Right renal cortex interstitium (tissue), 3 donors: ENCODE measurements around the gene LYG1. TPM values are rescaled to one million over a fixed set of nuclear protein-coding genes. Genes with fewer than 3 reads are reported as not detected.
"Not testable (repeated sequence)": the region's sequence is repeated elsewhere in the genome, so short reads cannot be mapped to it uniquely, and the experiment has no call there.

Experiments used
- DNase-seq, 3 donors: peaks; one replicate each; pipeline ENCODE4 v3.0.0-alpha.2; 2013; ENCODE audit warnings: low read depth in 3 of 3, low spot score in 2 of 3
- polyA plus RNA-seq, 3 donors: library from polyadenylated mRNA; unstranded; fragments of 120-200 nt; gene quantifications; one replicate each; pipeline ENCODE4 v1.2.1, GENCODE V29; 2013; ENCODE audit not compliant: insufficient read length in 3 of 3

The LYG1 gene
- polyA plus RNA-seq = 1 to 10 TPM; 3.1 to 4.1 (median 4.0) TPM

DNA sequence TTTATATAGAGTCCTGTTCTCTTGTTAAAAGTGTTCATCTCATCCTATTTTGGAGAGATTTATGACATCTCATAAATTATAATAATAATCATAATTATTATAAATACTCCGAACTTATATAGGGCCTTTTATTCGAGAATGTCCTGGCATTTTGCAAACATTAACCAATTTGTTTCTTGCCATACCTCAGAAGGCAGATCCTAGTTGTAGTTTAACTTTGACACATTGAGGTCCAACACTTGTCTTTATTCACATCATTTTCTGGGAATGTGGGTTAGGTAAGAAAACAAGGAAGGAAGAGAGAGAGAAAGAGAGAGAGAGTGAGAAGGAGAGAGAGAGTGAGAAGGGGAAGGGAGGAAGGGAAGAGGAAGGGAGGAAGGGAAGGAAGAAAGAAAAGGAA is at the start of gene LYG1:
LYG1 (minus strand) TSS at position 101 of the 400 bp plus-strand sequence. CDS start 5,527 bp downstream, outside the sequence.
- DNase-seq = not testable (repeated sequence)

DNA sequence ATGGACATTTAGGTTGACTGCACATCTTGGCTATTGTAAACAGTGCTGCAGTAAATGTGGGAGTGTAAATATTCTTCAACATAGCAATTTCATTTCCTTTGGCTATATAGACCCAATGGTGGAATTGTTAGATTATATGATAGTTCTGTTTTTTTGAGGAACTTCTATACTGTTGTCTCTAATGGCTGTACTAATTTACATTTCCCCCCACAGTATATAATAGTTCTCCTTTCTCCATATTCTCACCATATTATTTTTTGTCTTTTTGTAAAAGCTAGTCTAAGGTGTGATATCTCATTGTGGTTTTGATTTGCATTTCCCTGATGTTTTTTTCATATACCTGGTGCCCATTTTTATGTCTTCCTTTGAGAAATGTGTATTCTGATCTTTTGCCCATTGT is 49.2 kb upstream of the LYG1 start:
- no peak for DNase-seq

DNA sequence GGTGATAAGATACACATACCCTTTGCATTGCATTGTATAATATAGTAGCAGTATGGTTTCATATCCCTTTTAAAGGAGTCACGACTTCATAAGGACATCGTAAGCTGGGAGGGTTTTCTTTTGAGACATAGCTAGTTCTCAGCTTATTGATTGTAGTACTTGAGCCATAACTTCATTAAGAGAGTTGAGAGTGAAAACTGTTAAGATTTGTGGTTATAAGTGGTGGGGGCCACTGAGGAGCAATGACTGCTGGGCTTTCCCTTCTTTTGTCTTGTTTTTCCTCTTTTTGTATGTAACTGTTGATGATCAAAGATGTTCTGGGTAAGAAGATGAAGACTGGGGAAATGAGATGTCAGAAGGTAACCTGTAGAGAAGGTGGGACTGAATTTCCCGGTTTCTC is 47.2 kb upstream of the LYG1 start:
- no peak for DNase-seq

DNA sequence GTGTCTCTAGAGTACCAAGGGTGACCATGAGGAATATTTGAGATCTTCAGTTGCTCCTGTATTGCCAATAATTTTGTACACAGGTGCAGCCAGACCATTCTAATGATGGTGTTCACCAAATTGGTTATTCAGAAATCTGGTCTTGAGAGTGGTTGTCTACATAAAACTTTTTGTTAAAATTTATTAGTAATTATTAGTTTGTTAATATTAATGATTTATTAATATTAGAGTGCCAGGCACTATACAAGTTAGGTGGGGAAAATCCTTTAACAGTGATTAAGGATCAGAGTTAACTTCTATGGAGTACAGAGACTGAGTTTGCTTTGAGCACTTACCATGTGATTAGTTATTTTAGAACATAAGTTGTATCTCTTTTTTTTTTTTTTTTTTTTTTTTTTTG is 45.2 kb upstream of the LYG1 start:
- no peak for DNase-seq

DNA sequence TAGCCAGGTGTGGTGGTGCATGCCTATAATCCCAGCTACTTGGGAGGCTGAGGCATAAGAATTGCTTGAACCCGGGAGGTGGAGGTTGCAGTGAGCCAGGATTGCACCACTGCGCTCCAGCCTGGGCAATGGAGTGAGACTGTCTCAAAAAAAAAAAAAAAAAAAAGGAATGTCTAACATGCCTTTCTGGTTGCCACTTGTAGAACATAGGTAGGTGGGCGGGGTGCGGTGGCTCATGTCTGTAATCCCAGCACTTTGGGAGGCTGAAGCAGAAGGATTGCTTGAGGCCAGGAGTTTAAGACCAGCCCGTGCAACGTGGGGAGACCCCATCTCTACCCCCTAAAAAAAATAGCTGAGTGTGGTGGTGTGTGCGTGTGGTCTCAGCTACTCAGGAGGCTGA is 44.4 kb upstream of the LYG1 start:
- not testable (repeated sequence) for DNase-seq

- no peak for DNase-seq
Observed at GRCh38 chr2:99342536-99342935, 41.5 kb upstream of the LYG1 start.

- no peak for DNase-seq
Observed at GRCh38 chr2:99340669-99341236, 39.8 kb upstream of the LYG1 start.

DNA sequence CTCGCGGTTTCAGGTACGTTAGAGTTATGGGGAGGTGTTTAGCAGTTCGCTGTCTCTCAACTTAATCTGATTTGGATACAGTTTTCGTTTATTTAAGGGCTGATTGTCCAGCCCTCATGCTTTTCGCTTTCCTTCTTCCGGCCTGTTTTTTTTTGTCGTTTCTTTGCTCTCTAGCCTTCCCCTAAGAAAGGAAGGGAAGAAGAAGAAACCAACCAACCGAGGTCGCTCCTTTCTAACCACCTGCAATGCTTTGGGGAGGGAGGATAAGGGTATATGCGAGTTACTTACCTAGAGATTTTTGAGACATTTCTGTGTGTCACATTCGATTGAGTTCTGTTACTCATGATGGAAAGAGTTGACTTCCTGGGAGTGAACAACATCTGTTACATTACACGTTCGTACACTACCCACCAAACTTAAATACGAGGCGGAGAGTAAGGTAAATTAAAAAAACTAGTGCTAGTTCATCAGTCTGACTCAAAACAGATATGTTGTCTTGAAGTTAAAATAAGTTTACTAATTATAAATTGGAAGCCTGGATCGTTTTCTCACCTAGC is 37.1 kb upstream of the LYG1 start:
- peak; percentile 5 to 14 (median 10) for DNase-seq

DNA sequence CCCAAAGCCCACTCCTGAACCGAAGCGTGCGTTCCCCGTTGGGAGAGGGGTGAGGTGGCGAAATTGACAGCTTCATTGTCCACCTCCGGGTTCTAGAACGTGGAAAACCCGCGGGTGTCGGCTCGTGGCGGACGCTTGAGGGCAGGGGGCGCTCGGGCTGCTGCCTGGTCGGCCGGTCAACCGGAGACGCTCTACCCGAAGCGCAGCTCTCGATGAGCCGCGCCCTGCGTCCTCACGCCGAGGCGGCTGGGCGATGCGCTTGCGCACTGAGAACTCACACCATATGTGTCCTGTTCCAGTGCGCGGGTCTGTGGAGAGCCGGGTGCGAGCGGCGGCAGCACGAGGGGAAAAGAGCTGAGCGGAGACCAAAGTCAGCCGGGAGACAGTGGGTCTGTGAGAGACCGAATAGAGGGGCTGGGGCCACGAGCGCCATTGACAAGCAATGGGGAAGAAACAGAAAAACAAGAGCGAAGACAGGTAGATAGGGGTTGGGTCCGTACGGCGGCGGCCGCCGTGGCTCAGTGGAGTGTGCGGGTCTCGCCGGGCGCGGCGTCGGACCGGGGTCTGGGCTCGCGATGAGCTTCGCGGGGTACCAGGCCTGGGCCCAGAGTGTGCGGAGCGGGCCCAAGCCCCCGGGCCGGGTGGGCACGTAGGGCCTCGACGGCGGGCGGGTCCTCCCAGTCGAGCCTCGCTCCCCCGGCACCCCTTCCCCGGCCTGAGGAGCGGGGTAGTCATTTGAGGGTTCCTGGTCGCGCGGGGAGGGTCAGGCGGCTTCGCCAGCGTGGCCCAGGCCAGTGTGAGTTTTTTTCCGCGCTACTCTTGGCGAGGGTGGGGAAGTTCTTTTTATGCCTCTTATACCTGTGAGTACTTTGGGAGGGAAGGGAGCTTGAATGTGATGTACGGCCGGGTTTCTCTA is 36.4 kb upstream of the LYG1 start, which contains the start of gene EIF5B:
EIF5B (plus strand) TSS at position 277 of the 916 bp plus-strand sequence; CDS start at position 443, 166 bp downstream.
- peak; percentile 84 to 90 (median 85) for DNase-seq

GRCh38 chr2:99336804-99337112 is 35.8 kb upstream of the LYG1 start:
- peak; percentile 43 to 74 (median 52) for DNase-seq

DNA sequence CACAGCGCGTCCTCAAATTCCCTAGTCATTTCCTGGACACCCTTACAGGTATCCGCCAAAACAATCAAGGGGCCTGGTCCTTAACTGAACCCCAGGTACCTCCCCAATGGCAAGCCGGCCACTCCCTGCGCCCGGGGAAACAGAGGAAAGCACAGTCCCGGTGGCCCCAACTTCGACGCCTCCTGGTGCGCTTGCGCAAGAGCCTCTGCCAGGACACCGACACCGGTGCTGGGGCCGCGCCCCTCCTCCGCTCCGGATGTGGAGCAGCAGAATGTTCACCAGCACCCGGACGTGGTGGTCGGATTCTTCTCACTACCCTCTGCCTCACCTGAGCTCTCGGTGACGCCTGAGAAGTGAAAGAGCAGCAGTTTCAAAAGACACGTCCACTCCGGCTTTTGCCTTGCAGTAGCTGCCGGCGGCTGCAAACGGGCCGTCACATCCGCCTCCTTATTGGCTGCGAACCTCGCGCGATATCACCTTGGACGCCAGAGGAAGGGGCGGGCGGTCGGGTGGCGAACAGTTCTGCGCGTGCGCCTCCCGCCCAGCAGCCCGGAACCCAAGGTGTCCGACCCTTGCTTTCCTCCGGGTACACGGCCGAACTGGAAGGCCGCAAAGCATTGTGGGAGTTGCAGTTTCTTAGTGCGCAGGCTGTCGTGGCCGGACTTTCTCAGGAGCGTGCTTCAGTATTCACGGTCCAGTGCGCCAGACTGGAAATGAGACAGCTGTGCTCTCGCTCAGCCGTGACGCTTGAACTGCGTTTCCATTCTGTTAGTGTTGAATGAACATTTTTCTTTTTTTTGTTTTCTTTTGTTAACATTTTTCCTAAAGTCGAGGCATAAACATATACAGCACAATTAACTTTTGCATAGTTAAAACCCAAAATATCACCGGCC is 35.2 kb upstream of the LYG1 start, which contains the start of gene TXNDC9:
TXNDC9 (minus strand) TSS at position 423 of the 893 bp plus-strand sequence. CDS start 3,123 bp downstream, outside the sequence.
- peak; percentile 96 to 100 (median 99) for DNase-seq

GRCh38 chr2:99325384-99325783 is 24.4 kb upstream of the LYG1 start:
- no peak for DNase-seq

GRCh38 chr2:99317873-99318200 is 16.8 kb upstream of the LYG1 start:
- not testable (repeated sequence) for DNase-seq

- no peak for DNase-seq
Observed at GRCh38 chr2:99317161-99317872, 16.3 kb upstream of the LYG1 start.

- DNase-seq = no peak
Observed at GRCh38 chr2:99299580-99299979, 1.4 kb downstream of the LYG1 start.

DNA sequence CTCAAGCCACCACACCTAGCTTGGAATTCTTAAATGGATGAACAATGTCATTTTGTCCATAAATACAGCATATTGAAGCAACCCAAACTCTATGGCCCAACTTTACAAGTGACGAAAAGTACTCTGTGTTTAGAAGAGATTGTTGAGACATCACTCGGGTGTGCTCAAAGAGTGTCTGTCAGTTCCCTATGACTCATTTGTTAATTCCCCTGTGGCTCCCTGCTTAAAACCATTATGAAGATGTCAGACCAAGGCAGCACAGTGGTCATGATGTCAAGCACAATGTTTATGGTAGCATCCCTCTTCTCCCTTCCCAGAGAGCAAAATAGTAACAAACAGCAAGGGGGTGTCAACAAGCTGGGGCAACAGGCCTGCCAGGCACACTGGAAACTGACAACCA is 3.0 kb downstream of the LYG1 start:
- no peak for DNase-seq

DNA sequence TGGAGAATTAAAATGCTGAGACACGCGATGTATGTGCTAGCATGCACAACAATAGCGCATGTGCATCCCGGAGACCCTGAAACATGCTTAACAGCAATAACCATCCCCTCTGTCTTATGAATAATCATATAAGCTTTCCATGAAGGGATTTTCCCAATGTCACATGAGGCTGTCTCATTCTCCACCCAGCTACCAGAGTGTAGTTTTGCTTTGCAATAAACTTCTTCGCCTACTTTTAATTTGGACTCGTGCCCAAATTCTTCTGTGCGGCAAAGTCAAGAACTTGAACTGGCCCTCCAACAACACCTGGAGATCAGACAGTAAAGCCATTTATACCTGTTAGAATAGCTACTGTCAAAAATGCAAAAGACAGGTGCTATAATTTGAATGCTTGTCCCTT is 15.5 kb downstream of the LYG1 start:
- DNase-seq = no peak

- no peak for DNase-seq
Observed at GRCh38 chr2:99279969-99280695, 20.9 kb downstream of the LYG1 start.

- DNase-seq = no peak
Observed at GRCh38 chr2:99278793-99279291, 22.2 kb downstream of the LYG1 start.
